Measurements from ENCODE around the gene PPP1R3C. TPM values are rescaled to one million over a fixed set of nuclear protein-coding genes. Genes with fewer than 3 reads are reported as not detected.

Gene PPP1R3C
- total RNA-seq, 1 donor from 2014 or later: 0.20 TPM

Other genes starting within 250 kb of the PPP1R3C start
- gene HECTD2, start 222.7 kb downstream of the PPP1R3C start, total RNA-seq: 3.1 and 6.0 TPM in 2 replicates
- 37.5 and 43.5 TPM in 2 replicates for gene TNKS2, start 165.4 kb upstream of the PPP1R3C start, total RNA-seq